ENCODE data around the gene EPB41L3.
A peak's percentile ranks its signal among the peaks of the same experiment; 100 is the strongest.

Gene EPB41L3

GRCh38 chr18:5543773-5544389 is at the start of gene EPB41L3:
TSS of gene EPB41L3 (minus strand) at chr18:5543997. CDS start at chr18:5489183, 54,814 bp downstream.
- peak; percentile 62 to 67 for DNase-seq

GRCh38 chr18:5588529-5588928 is 44.7 kb upstream of the EPB41L3 start:
- no peak for DNase-seq

- DNase-seq = no peak
Observed at GRCh38 chr18:5585653-5586052, 41.9 kb upstream of the EPB41L3 start.

- peak; percentile 55 to 74 for DNase-seq
Observed at GRCh38 chr18:5584746-5585417, 41.1 kb upstream of the EPB41L3 start.

- peak; percentile 84 to 94 for DNase-seq
Observed at GRCh38 chr18:5582849-5583681, 39.3 kb upstream of the EPB41L3 start.

GRCh38 chr18:5582076-5582475 is 38.3 kb upstream of the EPB41L3 start:
- DNase-seq = no peak

GRCh38 chr18:5574843-5575242 is 31.0 kb upstream of the EPB41L3 start:
- DNase-seq = peak; percentile 86 to 89

- no peak for DNase-seq
Observed at GRCh38 chr18:5571666-5572065, 27.9 kb upstream of the EPB41L3 start.

- peak; percentile 40 to 64 for DNase-seq
Observed at GRCh38 chr18:5570613-5571012, 26.8 kb upstream of the EPB41L3 start.

- peak; percentile 58 to 81 for DNase-seq
Observed at GRCh38 chr18:5568416-5568815, 24.6 kb upstream of the EPB41L3 start.

GRCh38 chr18:5558851-5559250 is 15.1 kb upstream of the EPB41L3 start:
- DNase-seq = no peak

GRCh38 chr18:5556310-5556974 is 12.6 kb upstream of the EPB41L3 start:
- peak in 1 of 2 donors; percentile 40 for DNase-seq

GRCh38 chr18:5554629-5555028 is 10.8 kb upstream of the EPB41L3 start:
- no peak for DNase-seq

GRCh38 chr18:5546660-5547059 is 2.9 kb upstream of the EPB41L3 start:
- DNase-seq = peak; percentile 57 to 72

GRCh38 chr18:5543036-5543680 is 639 bp downstream of the EPB41L3 start:
- no peak for DNase-seq

GRCh38 chr18:5542515-5543035 is 1.2 kb downstream of the EPB41L3 start:
- DNase-seq = peak; percentile 63 to 67

- DNase-seq = no peak
Observed at GRCh38 chr18:5541644-5542043, 2.2 kb downstream of the EPB41L3 start.

GRCh38 chr18:5539391-5539790 is 4.4 kb downstream of the EPB41L3 start:
- peak in 1 of 2 donors; percentile 37 for DNase-seq

GRCh38 chr18:5538544-5538943 is 5.3 kb downstream of the EPB41L3 start:
- DNase-seq = no peak

GRCh38 chr18:5537860-5538259 is 5.9 kb downstream of the EPB41L3 start:
- no peak for DNase-seq

GRCh38 chr18:5534845-5535244 is 9.0 kb downstream of the EPB41L3 start:
- DNase-seq = no peak

GRCh38 chr18:5532066-5532465 is 11.7 kb downstream of the EPB41L3 start:
- no peak for DNase-seq
